Mesendoderm (in vitro differentiated cells): ENCODE data around the gene ITIH4.

Experiments used
- DNase-seq: peaks from one replicate; pipeline ENCODE4 v3.0.0; 2013
- H2AK5ac ChIP-seq: 2 replicates; pipeline ENCODE4 v1.6.1; 2013; ENCODE audit warnings: low read length, inconsistent platforms
- H2BK120ac ChIP-seq: 2 replicates; pipeline ENCODE4 v1.6.1; 2013; ENCODE audit warnings: low read depth, mild to moderate bottlenecking, low read length, moderate library complexity, mixed read lengths
- H2BK15ac ChIP-seq: replicated peaks from 2 replicates; pipeline ENCODE4 v1.6.1; 2013; ENCODE audit warnings: low read depth, mild to moderate bottlenecking, moderate library complexity
- H2BK5ac ChIP-seq: 2 replicates; pipeline ENCODE4 v1.6.1; 2013; ENCODE audit warnings: low read length, inconsistent platforms
- H3K18ac ChIP-seq: 2 replicates; pipeline ENCODE4 v1.6.1; 2013; ENCODE audit warnings: mild to moderate bottlenecking, low read length, mixed read lengths
- H3K23ac ChIP-seq: one replicate; pipeline ENCODE4 v1.6.1; 2013; ENCODE audit warnings: low read length
- H3K27ac ChIP-seq: 2 replicates; pipeline ENCODE4 v1.5.1; 2013; ENCODE audit warnings: low read depth, mild to moderate bottlenecking, inconsistent platforms, low read length, moderate library complexity
- H3K27me3 ChIP-seq: 2 replicates; pipeline ENCODE4 v1.6.1; 2013; ENCODE audit warnings: low read length, control low read depth, mild to moderate bottlenecking, inconsistent platforms; ENCODE audit not compliant: insufficient read depth, poor library complexity
- H3K36me3 ChIP-seq: 2 replicates; pipeline ENCODE4 v1.6.1; 2013; ENCODE audit warnings: low read length, inconsistent platforms; ENCODE audit not compliant: control insufficient read depth, insufficient read depth
- H3K4ac ChIP-seq: one replicate; pipeline ENCODE4 v1.6.1; 2013; ENCODE audit warnings: low read depth, mild to moderate bottlenecking, low read length, moderate library complexity
- H3K4me1 ChIP-seq: 2 replicates; pipeline ENCODE4 v1.6.1; 2013; ENCODE audit warnings: low read depth, low read length, inconsistent platforms; ENCODE audit not compliant: control insufficient read depth
- H3K4me2 ChIP-seq: 2 replicates; pipeline ENCODE4 v1.6.1; 2013; ENCODE audit warnings: low read length
- H3K4me3 ChIP-seq: 2 replicates; pipeline ENCODE4 v1.5.1; 2013; ENCODE audit warnings: mild to moderate bottlenecking, low read length
- H3K56ac ChIP-seq: one replicate; pipeline ENCODE4 v1.6.1; 2013; ENCODE audit warnings: low read length
- H3K79me1 ChIP-seq: 2 replicates; pipeline ENCODE4 v1.6.1; 2013; ENCODE audit warnings: low read length, inconsistent platforms
- H3K79me2 ChIP-seq: 2 replicates; pipeline ENCODE4 v1.6.1; 2013; ENCODE audit warnings: mild to moderate bottlenecking, low read length; ENCODE audit not compliant: control insufficient read depth, insufficient read depth
- H3K9ac ChIP-seq: 2 replicates; pipeline ENCODE4 v1.6.1; 2013; ENCODE audit warnings: low read length, inconsistent platforms
- H4K5ac ChIP-seq: one replicate; pipeline ENCODE4 v1.6.1; 2013; ENCODE audit warnings: low read length
- H4K8ac ChIP-seq: one replicate; pipeline ENCODE4 v1.6.1; 2013; ENCODE audit warnings: low read depth, mild to moderate bottlenecking, control low read depth, low read length, moderate library complexity
- WGBS: extraction: QIAGEN DNeasy Blood & Tissue Kit; methylation state at CpG from one replicate; pipeline ENCODE4 v1.1.7; 2013; ENCODE audit warnings: low lambda C conversion rate, missing lambda C conversion rate; ENCODE audit not compliant: insufficient coverage; ENCODE audit errors: extremely low coverage; 5-methylcytosine and 5-hydroxymethylcytosine counted together

The ITIH4 gene

DNA sequence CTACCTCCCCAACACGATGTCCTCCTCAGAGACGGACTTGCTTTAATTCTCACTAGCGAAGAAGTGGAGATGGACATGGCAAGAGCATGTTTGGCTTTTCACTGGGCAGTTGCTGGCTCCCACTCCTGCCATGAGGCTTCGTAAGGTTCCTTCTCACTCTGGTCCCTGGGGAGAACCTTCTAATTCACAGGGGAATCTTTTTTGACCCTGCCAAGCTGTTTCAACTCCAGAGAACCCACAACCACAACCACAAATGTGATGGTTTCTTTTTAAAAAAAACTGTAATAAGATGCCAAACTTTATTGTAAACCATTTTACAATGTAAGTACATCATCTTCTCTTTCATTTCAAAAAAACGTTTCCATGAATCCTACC is 6.0 kb upstream of the ITIH4 start:
- 100% methylated on average over 1 of the region's 5 CpGs for WGBS
- Histone ChIP-seq H3K27ac (no peak overlapping the region), H2BK5ac (no peak overlapping the region), H3K56ac (no peak overlapping the region), H3K27me3 (no peaks in the 10 kb centered on the region), H4K8ac (no peak overlapping the region), H3K4me3 (no peak overlapping the region), H3K36me3 (no peaks in the 10 kb centered on the region), H4K5ac (no peak overlapping the region), H2AK5ac (no peak overlapping the region), H3K9ac (no peak overlapping the region), H3K18ac (no peak overlapping the region), H3K4ac (no peak overlapping the region), H2BK120ac (no peak overlapping the region), H3K4me2 (no peak overlapping the region), H3K23ac (no peak overlapping the region), H3K79me2 (no peaks in the 10 kb centered on the region), H3K79me1 (no peaks in the 10 kb centered on the region), H2BK15ac (no peak overlapping the region), H3K4me1 (no peaks in the 10 kb centered on the region)
- DNase-seq, result no peak

DNA sequence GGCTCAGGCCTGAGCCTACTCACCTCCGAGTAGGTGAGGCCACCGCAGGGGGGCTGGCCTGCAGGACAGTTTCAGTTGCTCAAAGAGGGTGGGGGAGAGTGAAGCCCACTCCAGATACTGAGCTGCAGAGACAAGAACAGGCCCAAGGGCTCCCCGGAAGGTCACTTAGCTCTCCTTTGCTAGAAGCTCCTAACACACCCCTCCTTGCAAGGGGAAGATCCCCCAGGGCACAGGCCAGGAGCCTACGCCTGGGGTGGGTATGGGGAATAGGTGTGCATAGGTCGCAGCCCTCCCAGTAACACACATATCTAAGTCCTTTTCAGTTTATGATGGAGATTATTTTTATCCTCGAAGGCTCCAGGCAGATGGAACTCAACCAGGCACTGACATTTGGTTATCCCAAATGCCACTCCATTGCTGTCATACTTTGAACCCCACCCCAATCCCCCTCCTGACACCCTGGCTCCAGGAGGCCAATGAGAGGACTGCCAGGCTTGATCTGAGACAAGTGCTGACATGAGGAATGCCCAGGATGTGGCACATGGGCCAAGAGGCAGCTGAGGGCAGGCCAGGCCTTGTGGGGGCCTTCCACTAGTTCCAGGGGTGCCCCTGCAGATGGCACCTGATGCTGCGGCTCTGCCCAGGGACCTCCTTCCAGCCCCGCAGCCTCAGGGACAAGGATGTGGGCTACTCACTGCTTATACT is 5.4 kb upstream of the ITIH4 start:
- Histone ChIP-seq H3K27me3 (no peaks in the 10 kb centered on the region), H3K18ac (no peak overlapping the region), H2AK5ac (no peak overlapping the region), H3K4me1 (no peaks in the 10 kb centered on the region), H2BK5ac (no peak overlapping the region), H2BK15ac (no peak overlapping the region), H3K4me2 (no peak overlapping the region), H3K27ac (no peak overlapping the region), H3K79me1 (no peaks in the 10 kb centered on the region), H2BK120ac (no peak overlapping the region), H3K79me2 (no peaks in the 10 kb centered on the region), H3K36me3 (no peaks in the 10 kb centered on the region), H3K4ac (no peak overlapping the region), H4K8ac (no peak overlapping the region), H4K5ac (no peak overlapping the region), H3K23ac (no peak overlapping the region), H3K4me3 (no peak overlapping the region), H3K56ac (no peak overlapping the region), H3K9ac (no peak overlapping the region)
- no peak for DNase-seq
- WGBS, result no CpG with 5 or more reads among the region's 8 CpGs

DNA sequence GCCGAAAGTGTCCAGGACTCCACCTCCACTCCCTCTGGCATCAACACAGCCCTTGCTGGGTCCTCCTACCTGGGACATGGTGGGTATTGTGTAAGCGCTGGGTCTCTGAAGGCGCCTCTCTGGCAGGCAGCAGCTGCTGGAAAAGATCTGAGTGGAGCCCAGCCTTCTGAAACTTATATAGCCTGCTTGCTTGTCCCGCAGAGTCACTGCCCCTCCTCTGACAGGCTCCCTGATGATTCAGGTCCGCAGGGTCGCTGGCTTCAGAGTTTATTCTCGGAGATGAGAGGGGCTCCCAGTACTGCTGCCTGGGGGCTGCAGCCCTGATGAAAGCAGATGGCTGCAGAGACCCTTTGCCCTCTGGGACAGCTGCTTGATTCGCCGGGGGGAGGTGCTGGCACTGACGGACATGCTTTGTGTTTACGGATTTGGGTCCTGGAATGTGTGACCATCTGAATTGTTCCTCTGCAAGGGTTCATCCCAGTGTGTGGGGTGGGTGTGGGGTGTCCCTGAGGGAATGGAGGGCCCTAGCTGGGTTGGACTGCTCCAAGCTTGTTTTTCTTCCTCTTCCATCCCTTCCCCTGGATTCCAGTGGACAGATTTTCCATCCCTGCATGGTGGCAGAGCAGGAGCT is 4.5 kb upstream of the ITIH4 start, which contains the start of gene MUSTN1:
Gene MUSTN1 (minus strand): TSS at position 149 of the 631 bp plus-strand sequence. CDS start 71 bp downstream, at position 78.
- no peak within 1 kb of the TSS for H2BK120ac ChIP-seq
- H3K79me2 ChIP-seq, result no peaks in the 10 kb centered on the region
- H3K18ac ChIP-seq, result no peak within 1 kb of the TSS
- no peak within 1 kb of the TSS for H3K56ac ChIP-seq
- no peak within 1 kb of the TSS for H2AK5ac ChIP-seq
- no peak for DNase-seq
- H3K79me1 ChIP-seq, result no peaks in the 10 kb centered on the region
- H4K8ac ChIP-seq, result no peak within 1 kb of the TSS
- no CpG with 5 or more reads among the region's 11 CpGs for WGBS
- H3K4me2 ChIP-seq, result no peak within 1 kb of the TSS
- no peaks in the 10 kb centered on the region for H3K36me3 ChIP-seq
- H2BK5ac ChIP-seq, result no peak within 1 kb of the TSS
- H3K23ac ChIP-seq, result no peak within 1 kb of the TSS
- H3K4me1 ChIP-seq, result no peaks in the 10 kb centered on the region
- H3K4ac ChIP-seq, result no peak within 1 kb of the TSS
- H4K5ac ChIP-seq, result no peak within 1 kb of the TSS
- H3K27ac ChIP-seq, result no peak within 1 kb of the TSS
- H3K27me3 ChIP-seq, result no peaks in the 10 kb centered on the region
- no peak within 1 kb of the TSS for H3K9ac ChIP-seq
- H2BK15ac ChIP-seq, result no peak within 1 kb of the TSS
- no peak within 1 kb of the TSS for H3K4me3 ChIP-seq

GRCh38 chr3:52833202-52833601 is 2.7 kb upstream of the ITIH4 start:
- Histone ChIP-seq H3K27me3 (no peaks in the 10 kb centered on the region), H2BK120ac (no peak overlapping the region), H4K5ac (no peak overlapping the region), H3K27ac (no peak overlapping the region), H3K23ac (no peak overlapping the region), H3K9ac (no peak overlapping the region), H3K4me3 (no peak overlapping the region), H3K4ac (no peak overlapping the region), H3K4me2 (no peak overlapping the region), H3K79me1 (no peaks in the 10 kb centered on the region), H3K18ac (no peak overlapping the region), H3K36me3 (no peaks in the 10 kb centered on the region), H3K4me1 (no peaks in the 10 kb centered on the region), H2BK5ac (no peak overlapping the region), H2BK15ac (no peak overlapping the region), H2AK5ac (no peak overlapping the region), H3K56ac (no peak overlapping the region), H3K79me2 (no peaks in the 10 kb centered on the region), H4K8ac (no peak overlapping the region)
- no CpG with 5 or more reads among the region's 14 CpGs for WGBS
- no peak for DNase-seq

DNA sequence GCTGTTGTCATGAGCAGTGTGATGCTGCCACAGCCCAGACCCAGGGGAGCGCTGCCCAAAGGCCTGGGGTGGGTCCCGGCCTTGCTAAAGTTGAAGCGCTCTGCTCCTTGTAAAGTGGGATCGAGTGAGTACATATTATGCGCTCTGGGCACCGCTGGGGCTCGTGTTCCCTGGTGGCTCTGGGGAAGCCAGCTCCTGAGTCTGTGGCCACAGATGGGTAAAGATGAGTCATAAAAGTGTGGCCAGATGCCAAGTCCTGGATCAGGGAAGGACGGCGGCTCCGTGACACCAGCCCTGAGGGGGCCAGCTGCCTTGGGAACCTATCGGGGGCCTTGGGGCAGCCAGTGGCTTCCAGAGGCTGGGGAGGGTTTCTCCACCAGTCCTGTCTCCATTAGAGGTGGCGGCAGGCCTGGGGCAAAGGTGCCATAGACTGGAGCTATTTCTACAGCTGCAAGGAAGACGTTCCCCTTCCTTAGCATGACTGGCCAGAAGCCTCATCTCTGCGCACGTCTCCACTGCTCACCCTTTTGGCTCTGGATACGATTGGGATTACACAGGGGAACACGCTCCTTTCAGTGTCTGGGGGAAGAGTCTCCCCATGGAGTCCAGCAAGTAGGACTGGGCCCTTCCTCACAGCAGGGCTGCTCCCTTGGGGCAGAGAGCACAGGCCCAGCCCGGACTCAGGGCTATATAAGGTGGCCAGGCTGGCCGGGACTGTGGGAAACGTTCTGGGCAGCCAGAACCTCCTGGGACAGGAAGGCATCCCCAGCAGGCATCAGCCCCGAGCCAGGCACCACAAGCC is 1.2 kb upstream of the ITIH4 start:
- H2AK5ac ChIP-seq, result no peak overlapping the region
- no peak overlapping the region for H3K9ac ChIP-seq
- H3K79me2 ChIP-seq, result no peaks in the 10 kb centered on the region
- no peak overlapping the region for H3K4me3 ChIP-seq
- no peaks in the 10 kb centered on the region for H3K36me3 ChIP-seq
- H3K79me1 ChIP-seq, result no peaks in the 10 kb centered on the region
- no peak overlapping the region for H4K8ac ChIP-seq
- no peak overlapping the region for H3K56ac ChIP-seq
- H3K18ac ChIP-seq, result no peak overlapping the region
- WGBS, result no CpG with 5 or more reads among the region's 21 CpGs
- H2BK120ac ChIP-seq, result no peak overlapping the region
- H3K23ac ChIP-seq, result no peak overlapping the region
- no peak overlapping the region for H2BK5ac ChIP-seq
- no peak overlapping the region for H3K27ac ChIP-seq
- no peak overlapping the region for H2BK15ac ChIP-seq
- H4K5ac ChIP-seq, result no peak overlapping the region
- H3K4me2 ChIP-seq, result no peak overlapping the region
- no peak overlapping the region for H3K4ac ChIP-seq
- no peaks in the 10 kb centered on the region for H3K4me1 ChIP-seq
- DNase-seq, result no peak
- H3K27me3 ChIP-seq, result no peaks in the 10 kb centered on the region
